Spleen (tissue), 11 donors: ENCODE measurements around the gene C19orf73. TPM values are rescaled to one million over a fixed set of nuclear protein-coding genes. Genes with fewer than 3 reads are reported as not detected.
"Not testable (repeated sequence)": the region's sequence is repeated elsewhere in the genome, so short reads cannot be mapped to it uniquely, and the experiment has no call there.

Experiments
- DNase-seq: peaks from one replicate; pipeline ENCODE4 v3.0.0-alpha.2; 2020
- H3K27ac ChIP-seq, 8 donors: fragments of 200-600 bp; sonication (generic) in 7 of 8; 1 replicate in 4 of 8; 2 replicates in 4 of 8; pipeline versions ENCODE4 v1.5.0 to v1.8.0; 2016 to 2021; ENCODE audit warnings: inconsistent platforms in 4 of 8, mild to moderate bottlenecking in 4 of 8, moderate library complexity in 1 of 8
- H3K27me3 ChIP-seq, 7 donors: fragments of 200-600 bp; sonication (generic) in 6 of 7; replicated peaks in 1 of 7; 1 replicate in 4 of 7; 2 replicates in 3 of 7; pipeline versions ENCODE4 v1.5.0 to v1.8.0; 2016 to 2021; ENCODE audit warnings: inconsistent platforms in 3 of 7, mild to moderate bottlenecking in 1 of 7
- H3K36me3 ChIP-seq, 6 donors: fragments of 200-600 bp; sonication (generic) in 5 of 6; 1 replicate in 4 of 6; 2 replicates in 2 of 6; pipeline versions ENCODE4 v1.5.0 to v1.8.0; 2016 to 2021; ENCODE audit warnings: inconsistent platforms in 2 of 6
- H3K4me1 ChIP-seq, 6 donors: fragments of 200-600 bp; sonication (generic) in 5 of 6; 1 replicate in 3 of 6; 2 replicates in 3 of 6; pipeline versions ENCODE4 v1.5.0 to v1.8.0; 2016 to 2021; ENCODE audit warnings: inconsistent platforms in 3 of 6
- H3K4me3 ChIP-seq, 8 donors: fragments of 200-600 bp; sonication (generic) in 7 of 8; 1 replicate in 4 of 8; 2 replicates in 4 of 8; pipeline versions ENCODE4 v1.5.0 to v1.8.0; 2016 to 2021; ENCODE audit warnings: inconsistent platforms in 4 of 8, mild to moderate bottlenecking in 4 of 8, moderate library complexity in 2 of 8
- H3K9me3 ChIP-seq, 8 donors: fragments of 200-600 bp; sonication (generic) in 7 of 8; 1 replicate in 4 of 8; 2 replicates in 4 of 8; pipeline versions ENCODE4 v1.5.0 to v1.8.0; 2016 to 2021; ENCODE audit warnings: inconsistent platforms in 4 of 8
- POLR2A ChIP-seq, 3 donors: fragments of 450-650 bp; IDR thresholded peaks; one replicate each; pipeline ENCODE4 v1.5.1; 2017; ENCODE audit warnings: antibody characterized with exemption in 3 of 3, mild to moderate bottlenecking in 1 of 3
- POLR2AphosphoS5 ChIP-seq, 3 donors: sonication (generic); formaldehyde crosslinking; IDR thresholded peaks; one replicate each; pipeline ENCODE4 v1.5.1; 2017; ENCODE audit warnings: antibody characterized with exemption in 3 of 3
- WGBS, 5 donors: extraction: QIAGEN DNeasy Blood & Tissue Kit in 3 of 5; methylation state at CpG; one replicate each; pipeline versions ENCODE4 v1.1.5 to v1.1.7; 2013 to 2018; 5-methylcytosine and 5-hydroxymethylcytosine counted together
- intact Hi-C: fragments of 100-400 bp; cut with DNase I; formaldehyde crosslinking; loops from one replicate; pipeline ENCODE4 v1.15.0; 2023; ENCODE audit warnings: low total_unique reads
- polyA plus RNA-seq, 3 donors: library from polyadenylated mRNA; stranded (reverse); fragments of 200-250 nt; gene quantifications; one replicate each; pipeline ENCODE4 v1.2.1, GENCODE V29; 2013
- total RNA-seq, 7 donors: library from RNA; depleted of rRNA in 3 of 7; stranded (reverse); fragments of >200 nt in 3 of 7; fragmentation: NEBNext Ultra II Directional in 4 of 7; extraction: Animal tissue kit (Norgen Biotek cat#: 25700) in 4 of 7; gene quantifications; one replicate each; pipeline versions ENCODE4 v1.1.0 to v1.2.1, GENCODE V29; 2016 to 2021
- TF ChIP-seq, protein P1 (sequence below), 11 experiments: fragments of 200-600 bp in 7 of 11; fragments of 450-650 bp in 4 of 11; sonication (generic) in 4 of 11; IDR thresholded peaks in 8 of 11; conservative IDR thresholded peaks in 3 of 11; 1 replicate in 7 of 11; 2 replicates in 4 of 11; pipeline versions ENCODE4 v1.4.0 to v1.8.0; 2016 to 2021; ENCODE audit warnings: antibody characterized with exemption in 11 of 11, inconsistent platforms in 4 of 11, mild to moderate bottlenecking in 1 of 11
- donor health status: healthy with polysubstance abuse.
- donor health status: DM: no; HTN: no; CAD: no; lungs with moderate emphysema.
- donor health status: DM: no; HTN: no; CAD: no.
- donor health status: Bipolar disorder and iron deficiency.
- donor health status: healthy.
- donor health status: DM: no; HTN: no; CAD: no.
- donor health status: DM: yes; HTN: yes; CAD: no.

The C19orf73 gene
- total and polyA plus RNA-seq, 10 donors = 0.70 to 5.5 (median 1.8) TPM; not detected in 1

DNA sequence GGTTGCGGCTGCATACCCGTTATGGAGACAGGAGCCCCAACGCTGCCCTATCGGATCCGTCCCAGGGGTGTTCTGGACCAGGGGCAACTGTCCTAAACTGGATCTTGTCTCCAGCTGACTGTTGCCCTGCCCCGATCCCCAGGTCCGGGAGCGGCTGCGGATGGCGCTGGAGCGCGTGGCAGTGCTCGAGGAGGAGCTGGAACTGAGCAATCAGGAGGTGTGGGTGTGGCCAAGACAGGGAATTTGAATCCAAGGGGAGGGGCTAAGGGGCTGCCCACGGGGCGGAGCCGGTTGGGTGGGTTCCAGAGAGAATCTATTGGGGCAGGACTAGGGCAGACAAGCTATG is 10.3 kb upstream of the C19orf73 start:
- H3K36me3 ChIP-seq = no peaks in the 10 kb centered on the region
- WGBS, 5 donors = 43 to 78% (median 61%) methylated on average over 16 of the region's 16 CpGs

DNA sequence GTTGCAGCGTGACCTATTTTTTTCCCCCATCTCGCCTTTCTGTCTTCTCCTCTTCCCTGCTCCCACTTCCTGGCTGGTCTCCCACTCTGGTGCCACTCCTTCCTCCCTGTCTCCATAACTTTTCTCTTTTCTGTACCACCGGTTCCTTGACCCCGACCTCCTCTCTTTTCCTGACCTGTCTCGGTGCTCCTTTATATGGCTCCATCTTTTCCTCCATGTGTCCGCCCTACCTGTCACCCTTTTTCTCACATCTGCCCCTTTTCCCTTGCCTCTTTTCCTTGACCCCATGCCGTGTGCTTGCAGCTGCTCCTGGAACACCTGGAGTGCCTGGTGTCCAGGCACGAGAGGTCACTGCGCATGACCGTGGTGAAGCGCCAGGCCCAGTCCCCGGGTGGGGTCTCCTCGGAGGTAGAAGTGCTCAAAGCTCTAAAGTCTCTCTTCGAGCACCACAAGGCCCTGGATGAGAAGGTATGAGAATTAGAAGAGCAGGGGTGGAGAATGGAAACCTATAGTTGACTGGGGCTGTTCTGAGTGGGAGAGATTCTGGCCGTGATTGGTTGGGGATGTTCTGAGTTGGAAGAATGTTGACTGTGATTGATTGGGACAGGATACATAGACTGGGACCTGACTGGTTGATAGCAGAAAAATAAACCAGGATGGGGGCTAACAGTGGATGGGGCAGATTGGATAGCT is 9.7 kb upstream of the C19orf73 start:
- Histone ChIP-seq H3K36me3 (no peaks in the 10 kb centered on the region), H3K27ac (peak overlapping the region in 6 of 8 donors; percentile 24 to 77 (median 70)), H3K4me3 (peak overlapping the region in 6 of 8 donors; percentile 26 to 69 (median 38)), H3K27me3 (peaks cover 0 to 13% (median 2%) of the 10 kb centered on the region in 7 donors), H3K9me3 (no peaks in the 10 kb centered on the region), H3K4me1 (peaks cover 0 to 28% (median 22%) of the 10 kb centered on the region in 6 donors)
- DNase-seq = no peak
- intact Hi-C loops = no loop called here
- WGBS, 5 donors = 43 to 72% (median 65%) methylated on average over 15 of the region's 15 CpGs
- no peak for TF ChIP-seq POLR2A (IDR thresholded peaks at IDR 0.05)
- TF ChIP-seq, protein P1, sequence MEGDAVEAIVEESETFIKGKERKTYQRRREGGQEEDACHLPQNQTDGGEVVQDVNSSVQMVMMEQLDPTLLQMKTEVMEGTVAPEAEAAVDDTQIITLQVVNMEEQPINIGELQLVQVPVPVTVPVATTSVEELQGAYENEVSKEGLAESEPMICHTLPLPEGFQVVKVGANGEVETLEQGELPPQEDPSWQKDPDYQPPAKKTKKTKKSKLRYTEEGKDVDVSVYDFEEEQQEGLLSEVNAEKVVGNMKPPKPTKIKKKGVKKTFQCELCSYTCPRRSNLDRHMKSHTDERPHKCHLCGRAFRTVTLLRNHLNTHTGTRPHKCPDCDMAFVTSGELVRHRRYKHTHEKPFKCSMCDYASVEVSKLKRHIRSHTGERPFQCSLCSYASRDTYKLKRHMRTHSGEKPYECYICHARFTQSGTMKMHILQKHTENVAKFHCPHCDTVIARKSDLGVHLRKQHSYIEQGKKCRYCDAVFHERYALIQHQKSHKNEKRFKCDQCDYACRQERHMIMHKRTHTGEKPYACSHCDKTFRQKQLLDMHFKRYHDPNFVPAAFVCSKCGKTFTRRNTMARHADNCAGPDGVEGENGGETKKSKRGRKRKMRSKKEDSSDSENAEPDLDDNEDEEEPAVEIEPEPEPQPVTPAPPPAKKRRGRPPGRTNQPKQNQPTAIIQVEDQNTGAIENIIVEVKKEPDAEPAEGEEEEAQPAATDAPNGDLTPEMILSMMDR (IDR thresholded peaks at IDR 0.05 in 8 of 11, conservative IDR thresholded peaks at IDR 0.05 in 3 of 11) = no peak

More for the DNA sequence above, 10.3 kb upstream of the C19orf73 start:
- Histone ChIP-seq H3K4me3 (no peak overlapping the region), H3K27me3 (peaks cover 0 to 18% (median 7%) of the 10 kb centered on the region in 7 donors), H3K4me1 (peaks cover 0 to 33% (median 27%) of the 10 kb centered on the region in 6 donors), H3K9me3 (no peaks in the 10 kb centered on the region), H3K27ac (no peak overlapping the region)
- TF ChIP-seq POLR2A (IDR thresholded peaks at IDR 0.05) = no peak
- TF ChIP-seq, protein P1 (IDR thresholded peaks at IDR 0.05 in 8 of 11, conservative IDR thresholded peaks at IDR 0.05 in 3 of 11) = no peak
- no peak for TF ChIP-seq POLR2AphosphoS5 (IDR thresholded peaks at IDR 0.05)
- intact Hi-C loops = no loop called here
- no peak for DNase-seq

DNA sequence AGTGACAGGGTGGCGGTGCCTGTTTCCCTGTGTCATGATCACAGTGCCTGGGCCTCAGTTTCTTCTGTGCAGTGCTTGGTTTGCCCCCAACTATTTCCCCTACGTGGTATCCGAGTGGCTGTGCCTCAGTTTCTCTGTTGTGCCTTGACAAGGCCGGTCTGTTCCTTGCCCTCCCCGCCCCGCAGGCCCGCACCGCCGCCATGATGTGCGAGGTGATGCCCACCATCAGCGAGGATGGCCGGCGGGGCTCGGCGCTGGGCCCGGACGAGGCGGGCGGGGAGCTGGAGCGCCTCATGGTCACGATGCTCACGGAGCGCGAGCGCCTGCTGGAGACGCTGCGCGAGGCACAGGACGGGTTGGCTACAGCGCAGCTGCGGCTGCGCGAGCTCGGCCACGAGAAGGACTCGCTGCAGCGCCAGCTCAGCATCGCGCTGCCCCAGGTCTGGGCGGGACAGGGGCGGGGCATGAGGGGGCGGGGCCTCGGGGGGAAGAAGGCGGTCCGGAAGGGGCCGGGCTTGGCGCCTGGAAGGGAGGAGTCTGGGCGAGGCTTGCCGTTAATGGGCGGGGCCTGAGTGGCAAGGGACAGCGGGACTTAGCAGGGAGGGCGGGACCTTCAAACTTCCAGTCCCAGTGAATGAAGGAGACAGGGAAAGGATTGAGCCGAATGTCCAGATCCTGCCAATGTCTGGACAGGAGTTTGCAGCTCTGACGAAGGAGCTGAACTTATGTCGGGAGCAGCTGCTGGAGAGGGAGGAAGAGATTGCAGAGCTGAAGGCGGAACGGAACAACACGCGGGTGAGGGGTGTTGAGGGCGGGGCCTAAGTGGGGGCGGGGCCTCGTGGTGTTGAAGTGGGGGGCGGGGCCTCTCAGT is 9.0 kb upstream of the C19orf73 start:
- H3K36me3 ChIP-seq = no peaks in the 10 kb centered on the region
- TF ChIP-seq, protein P1 (IDR thresholded peaks at IDR 0.05 in 8 of 11, conservative IDR thresholded peaks at IDR 0.05 in 3 of 11) = peak in 5 of 11 experiments; percentile 28 to 43 (median 37)
- no peak for TF ChIP-seq POLR2A (IDR thresholded peaks at IDR 0.05)
- peak; percentile 62 to 82 (median 73) for TF ChIP-seq POLR2AphosphoS5 (IDR thresholded peaks at IDR 0.05)
- H3K4me3 ChIP-seq = peak overlapping the region in 7 of 8 donors; percentile 23 to 69 (median 36)
- H3K9me3 ChIP-seq = no peaks in the 10 kb centered on the region
- 4 to 7% (median 5%) methylated on average over 28 to 63 of the region's 63 CpGs for WGBS, 5 donors
- peaks cover 0 to 20% (median 16%) of the 10 kb centered on the region in 6 donors for H3K4me1 ChIP-seq
- DNase-seq = peak; percentile 97
- intact Hi-C loops = no loop called here
- H3K27me3 ChIP-seq = peaks cover 0 to 5% (median 0%) of the 10 kb centered on the region in 7 donors
- peak overlapping the region in 7 of 8 donors; percentile 24 to 77 (median 67) for H3K27ac ChIP-seq

DNA sequence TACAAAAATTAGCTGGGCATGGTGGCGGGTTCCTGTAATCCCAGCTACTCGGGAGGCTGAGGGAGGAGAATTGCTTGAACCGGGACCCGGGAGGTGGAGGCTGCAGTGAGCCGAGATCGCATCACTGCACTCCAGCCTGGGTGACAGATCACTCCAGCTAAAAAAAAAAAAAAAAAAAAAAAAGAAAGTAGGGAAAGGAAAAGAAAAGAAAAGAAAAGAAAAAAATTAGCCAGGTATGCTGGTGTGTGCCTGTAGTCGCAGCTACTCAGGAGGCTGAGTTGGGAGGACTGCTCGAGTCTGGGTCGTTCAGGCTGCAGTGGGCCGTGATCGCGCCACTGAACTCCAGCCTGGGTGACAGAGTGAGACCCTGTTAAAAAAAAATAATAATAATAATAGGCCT is 8.3 kb upstream of the C19orf73 start:
- H3K27me3 ChIP-seq, H3K27ac ChIP-seq, H3K9me3 ChIP-seq, intact Hi-C loops, H3K36me3 ChIP-seq, DNase-seq: not testable (repeated sequence)
- H3K4me1 ChIP-seq = peaks cover 0 to 19% (median 16%) of the 10 kb centered on the region in 6 donors
- 90 to 100% (median 96%) methylated on average over 12 of the region's 12 CpGs for WGBS, 5 donors
- peak overlapping the region in 3 of 8 donors; percentile 32 to 69 (median 36) for H3K4me3 ChIP-seq
